ENCODE results near the gene BMP2K. TPM values are rescaled to one million over a fixed set of nuclear protein-coding genes. Genes with fewer than 3 reads are reported as not detected.
"Not testable (repeated sequence)": the region's sequence is repeated elsewhere in the genome, so short reads cannot be mapped to it uniquely, and the experiment has no call there.

The BMP2K gene
- total RNA-seq, 2 donors from 2014 or later, result 12.4 to 12.8 TPM

- Mint-ChIP-seq H3K27me3 (ENCODE audit: low read depth) (no peaks in the 10 kb centered on the region), H3K9me3 (peaks cover 2% of the 10 kb centered on the region in 2 donors), H3K27ac (no peak overlapping the region), H3K4me1 (ENCODE audit: low read depth) (no peaks in the 10 kb centered on the region), H3K36me3 (ENCODE audit: insufficient read depth in 2 of 2) (peaks cover 4 to 11% of the 10 kb centered on the region in 2 donors), H3K4me3 (no peak overlapping the region)
- no peak for ATAC-seq (replicated peaks in 1 of 2)
- DNase-seq, result no peak
Measured at GRCh38 chr4:78809928-78810835, 34.0 kb downstream of the BMP2K start.

GRCh38 chr4:78811034-78811433, 34.9 kb downstream of the BMP2K start:
- DNase-seq, result no peak
- no peaks in the 10 kb centered on the region for H3K27me3 Mint-ChIP-seq (ENCODE audit: low read depth)
- peaks cover 4 to 10% of the 10 kb centered on the region in 2 donors for H3K36me3 Mint-ChIP-seq (ENCODE audit: insufficient read depth in 2 of 2)
- no peak overlapping the region for H3K27ac Mint-ChIP-seq
- H3K4me3 Mint-ChIP-seq, result no peak overlapping the region
- ATAC-seq (replicated peaks in 1 of 2), result no peak
- H3K4me1 Mint-ChIP-seq (ENCODE audit: low read depth), result no peaks in the 10 kb centered on the region
- H3K9me3 Mint-ChIP-seq, result peaks cover 2% of the 10 kb centered on the region in 2 donors

GRCh38 chr4:78818530-78819079, 42.5 kb downstream of the BMP2K start:
- peaks cover 0 to 1% of the 10 kb centered on the region in 2 donors for H3K36me3 Mint-ChIP-seq (ENCODE audit: insufficient read depth in 2 of 2)

GRCh38 chr4:78824001-78824400, 47.9 kb downstream of the BMP2K start:
- Mint-ChIP-seq H3K27me3 (ENCODE audit: low read depth) (no peaks in the 10 kb centered on the region), H3K4me3 (no peak overlapping the region), H3K36me3 (ENCODE audit: insufficient read depth in 2 of 2) (no peaks in the 10 kb centered on the region), H3K9me3 (no peaks in the 10 kb centered on the region), H3K27ac (no peak overlapping the region), H3K4me1 (ENCODE audit: low read depth) (peaks cover 20% of the 10 kb centered on the region)
- DNase-seq (no peak), ATAC-seq (replicated peaks in 1 of 2) (no peak)

More at GRCh38 chr4:78818530-78819079, 42.5 kb downstream of the BMP2K start:
- Mint-ChIP-seq H3K27me3 (ENCODE audit: low read depth) (no peaks in the 10 kb centered on the region), H3K27ac (no peak overlapping the region), H3K4me3 (no peak overlapping the region), H3K4me1 (ENCODE audit: low read depth) (peaks cover 9% of the 10 kb centered on the region), H3K9me3 (peaks cover 2% of the 10 kb centered on the region in 2 donors)
- DNase-seq, result no peak
- no peak for ATAC-seq (replicated peaks in 1 of 2)

- Mint-ChIP-seq H3K27me3 (ENCODE audit: low read depth) (no peaks in the 10 kb centered on the region), H3K9me3 (no peaks in the 10 kb centered on the region), H3K4me3 (no peak overlapping the region), H3K36me3 (ENCODE audit: insufficient read depth in 2 of 2) (no peaks in the 10 kb centered on the region), H3K4me1 (ENCODE audit: low read depth) (peaks cover 11% of the 10 kb centered on the region), H3K27ac (no peak overlapping the region)
- ATAC-seq (replicated peaks in 1 of 2) (no peak), DNase-seq (no peak)
Measured at GRCh38 chr4:78827191-78827590, 51.0 kb downstream of the BMP2K start.

GRCh38 chr4:78829296-78829695, 53.1 kb downstream of the BMP2K start:
- Mint-ChIP-seq H3K36me3 (ENCODE audit: insufficient read depth in 2 of 2) (no peaks in the 10 kb centered on the region), H3K4me3 (no peak overlapping the region), H3K27me3 (ENCODE audit: low read depth) (no peaks in the 10 kb centered on the region), H3K27ac (no peak overlapping the region), H3K4me1 (ENCODE audit: low read depth) (peaks cover 5% of the 10 kb centered on the region), H3K9me3 (no peaks in the 10 kb centered on the region)
- no peak for ATAC-seq (replicated peaks in 1 of 2)
- DNase-seq, result no peak

- not testable (repeated sequence) for H3K4me1 Mint-ChIP-seq (ENCODE audit: low read depth); H3K36me3 Mint-ChIP-seq (ENCODE audit: insufficient read depth in 2 of 2); H3K4me3 Mint-ChIP-seq; H3K27me3 Mint-ChIP-seq (ENCODE audit: low read depth); H3K9me3 Mint-ChIP-seq; DNase-seq; H3K27ac Mint-ChIP-seq; ATAC-seq (replicated peaks in 1 of 2)
Measured at GRCh38 chr4:78839676-78840075, 63.5 kb downstream of the BMP2K start.

GRCh38 chr4:78840286-78840685, 64.1 kb downstream of the BMP2K start:
- not testable (repeated sequence) for ATAC-seq (replicated peaks in 1 of 2); H3K27ac Mint-ChIP-seq; H3K27me3 Mint-ChIP-seq (ENCODE audit: low read depth); H3K4me3 Mint-ChIP-seq; H3K36me3 Mint-ChIP-seq (ENCODE audit: insufficient read depth in 2 of 2); H3K9me3 Mint-ChIP-seq; H3K4me1 Mint-ChIP-seq (ENCODE audit: low read depth); DNase-seq

- ATAC-seq (replicated peaks in 1 of 2), result no peak
- H3K27me3 Mint-ChIP-seq (ENCODE audit: low read depth), result no peaks in the 10 kb centered on the region
- H3K27ac Mint-ChIP-seq, result no peak overlapping the region
- no peak overlapping the region for H3K4me3 Mint-ChIP-seq
- no peaks in the 10 kb centered on the region for H3K4me1 Mint-ChIP-seq (ENCODE audit: low read depth)
- no peak for DNase-seq
- peaks cover 2 to 3% of the 10 kb centered on the region in 2 donors for H3K36me3 Mint-ChIP-seq (ENCODE audit: insufficient read depth in 2 of 2)
- H3K9me3 Mint-ChIP-seq, result no peaks in the 10 kb centered on the region
Measured at GRCh38 chr4:78845472-78845871, 69.3 kb downstream of the BMP2K start.

GRCh38 chr4:78846258-78846657, 70.1 kb downstream of the BMP2K start:
- ATAC-seq (replicated peaks in 1 of 2) (no peak), DNase-seq (no peak)
- no peaks in the 10 kb centered on the region for H3K4me1 Mint-ChIP-seq (ENCODE audit: low read depth)
- H3K27ac Mint-ChIP-seq, result no peak overlapping the region
- H3K4me3 Mint-ChIP-seq, result no peak overlapping the region
- H3K27me3 Mint-ChIP-seq (ENCODE audit: low read depth), result no peaks in the 10 kb centered on the region
- peaks cover 2 to 3% of the 10 kb centered on the region in 2 donors for H3K36me3 Mint-ChIP-seq (ENCODE audit: insufficient read depth in 2 of 2)
- no peaks in the 10 kb centered on the region for H3K9me3 Mint-ChIP-seq

- Mint-ChIP-seq H3K9me3 (no peaks in the 10 kb centered on the region), H3K27me3 (ENCODE audit: low read depth) (no peaks in the 10 kb centered on the region), H3K4me3 (no peak overlapping the region), H3K27ac (no peak overlapping the region), H3K4me1 (ENCODE audit: low read depth) (no peaks in the 10 kb centered on the region), H3K36me3 (ENCODE audit: insufficient read depth in 2 of 2) (no peaks in the 10 kb centered on the region)
- ATAC-seq (replicated peaks in 1 of 2) (no peak), DNase-seq (no peak)
Measured at GRCh38 chr4:78862314-78862737, 86.2 kb downstream of the BMP2K start.

- no peaks in the 10 kb centered on the region for H3K36me3 Mint-ChIP-seq (ENCODE audit: insufficient read depth in 2 of 2)
- H3K27ac Mint-ChIP-seq, result no peak overlapping the region
- no peaks in the 10 kb centered on the region for H3K27me3 Mint-ChIP-seq (ENCODE audit: low read depth)
- no peaks in the 10 kb centered on the region for H3K9me3 Mint-ChIP-seq
- H3K4me1 Mint-ChIP-seq (ENCODE audit: low read depth), result no peaks in the 10 kb centered on the region
- DNase-seq (no peak), ATAC-seq (replicated peaks in 1 of 2) (no peak)
- no peak overlapping the region for H3K4me3 Mint-ChIP-seq
Measured at GRCh38 chr4:78863254-78863869, 87.2 kb downstream of the BMP2K start.

- H3K4me3 Mint-ChIP-seq, result no peak overlapping the region
- H3K27ac Mint-ChIP-seq, result no peak overlapping the region
Measured at GRCh38 chr4:78863991-78864390, 87.8 kb downstream of the BMP2K start.

More at GRCh38 chr4:78863991-78864390, 87.8 kb downstream of the BMP2K start:
- H3K9me3 Mint-ChIP-seq, result no peaks in the 10 kb centered on the region
- no peaks in the 10 kb centered on the region for H3K36me3 Mint-ChIP-seq (ENCODE audit: insufficient read depth in 2 of 2)
- DNase-seq (no peak), ATAC-seq (replicated peaks in 1 of 2) (no peak)
- no peaks in the 10 kb centered on the region for H3K27me3 Mint-ChIP-seq (ENCODE audit: low read depth)
- no peaks in the 10 kb centered on the region for H3K4me1 Mint-ChIP-seq (ENCODE audit: low read depth)

Measured in activated T-cell treated with anti-CD3 and anti-CD28 coated beads, Interleukin-2, amount 50 U/mL, for 72 hours (primary cell).